Panc1 (cell line): ENCODE results near the gene SCRN1. TPM values are rescaled to one million over a fixed set of nuclear protein-coding genes. Genes with fewer than 3 reads are reported as not detected.

Experiments used
- ATAC-seq: fragments of 200-7000 bp; cut with Tn5 transposase; 2 replicates; pipeline ENCODE4 v1.9.1; 2020; ENCODE audit warnings: mild to moderate bottlenecking, moderate library complexity
- BruUV-seq: library from RNA; stranded (reverse); fragments of 400-500 nt; replicated peaks from 2 replicates; lab custom pipeline; 2021; lab: Mats Ljungman, UMichigan
- CTCF ChIA-PET: fragments of 300-600 bp; sonication (Branson Sonifier 250); formaldehyde crosslinking; loops from one replicate; lab custom pipeline; 2022; ENCODE audit warnings: antibody characterized with exemption; lab: Charles Lee
- POLR2A ChIA-PET: fragments of 300-600 bp; sonication (Branson Sonifier 250); formaldehyde crosslinking; loops from one replicate; lab custom pipeline; 2022; ENCODE audit warnings: antibody characterized with exemption; lab: Charles Lee
- DNase-seq: peaks from one replicate; pipeline ENCODE4 v3.0.0-alpha.2; 2010; ENCODE audit warnings: low read depth, low spot score
- H3K27ac ChIP-seq: 2 replicates; pipeline ENCODE4 v1.5.1; 2011; ENCODE audit warnings: mild to moderate bottlenecking, low read length, inconsistent platforms
- H3K27me3 ChIP-seq: fragments of 200-500 bp; sonication (Bioruptor generic); 2 replicates; pipeline ENCODE4 v1.6.0; 2014; ENCODE audit warnings: low read length, inconsistent platforms; ENCODE audit not compliant: control insufficient read depth, insufficient read depth
- H3K36me3 ChIP-seq: fragments of 200-500 bp; sonication (Bioruptor generic); 2 replicates; pipeline ENCODE4 v1.5.1; 2014; ENCODE audit warnings: inconsistent platforms, mild to moderate bottlenecking, low read length, moderate library complexity; ENCODE audit not compliant: control insufficient read depth, insufficient read depth
- H3K4me1 ChIP-seq: 2 replicates; pipeline ENCODE4 v1.5.1; 2011; ENCODE audit warnings: inconsistent platforms, mild to moderate bottlenecking, low read length, moderate library complexity; ENCODE audit not compliant: control insufficient read depth, insufficient read depth
- H3K4me3 ChIP-seq, 2 experiments: 2 replicates each; pipeline ENCODE4 v1.5.1; 2011 to 2012; ENCODE audit warnings: low read depth in 2 of 2, low read length in 2 of 2, mild to moderate bottlenecking in 2 of 2, inconsistent platforms in 1 of 2, moderate library complexity in 1 of 2
- H3K9me3 ChIP-seq: fragments of 200-500 bp; sonication (Bioruptor generic); 2 replicates; pipeline ENCODE4 v1.5.1; 2014; ENCODE audit warnings: low read depth, mild to moderate bottlenecking, inconsistent platforms, low read length, moderate library complexity; ENCODE audit not compliant: control insufficient read depth, insufficient read depth
- POLR2AphosphoS5 ChIP-seq: IDR thresholded peaks from 2 replicates; pipeline ENCODE4 v1.6.1; 2012; ENCODE audit warnings: mild to moderate bottlenecking, low read depth, low read length, moderate library complexity
- REST ChIP-seq, 2 experiments: IDR thresholded peaks; 2 replicates each; pipeline ENCODE4 v1.6.1; 2011 to 2012; ENCODE audit warnings: low read depth in 2 of 2, control low read depth in 1 of 2, low read length in 1 of 2, mild to moderate bottlenecking in 1 of 2, moderate library complexity in 1 of 2; ENCODE audit not compliant: insufficient read depth in 1 of 2
- SIN3A ChIP-seq: IDR thresholded peaks from 2 replicates; pipeline ENCODE4 v1.6.1; 2012; ENCODE audit warnings: low read depth, mild to moderate bottlenecking, low read length, moderate library complexity, borderline replicate concordance; ENCODE audit not compliant: insufficient read depth
- TCF7L2 ChIP-seq: IDR thresholded peaks from 2 replicates; pipeline ENCODE4 v1.6.1; 2011; ENCODE audit warnings: mild to moderate bottlenecking, low read depth, low read length, inconsistent platforms
- in situ Hi-C: cut with HindIII; loops from 2 replicates; pipeline ENCODE4 v1.10.0; 2016; ENCODE audit warnings: low sequenced_read_pairs, low pct_unique_long_range_greater_than_20kb
- intact Hi-C: fragments of 100-400 bp; cut with micrococcal nuclease; formaldehyde crosslinking; loops from one replicate; pipeline ENCODE4 v1.10.0; 2022; ENCODE audit not compliant: unreplicated experiment
- total RNA-seq: library from RNA; stranded (reverse); gene quantifications from one replicate; pipeline ENCODE4 v1.2.1, GENCODE V29; 2021; ENCODE audit not compliant: unreplicated experiment
- TF ChIP-seq, protein P1 (sequence below): fragments of 450-650 bp; IDR thresholded peaks from 2 replicates; pipeline ENCODE4 v1.5.1; 2017; ENCODE audit warnings: mild to moderate bottlenecking

SCRN1 gene
- total RNA-seq, 1 experiment from 2014 or later, result 189 TPM

- Histone ChIP-seq H3K4me1 (no peaks in the 10 kb centered on the region), H3K27me3 (peaks cover 2% of the 10 kb centered on the region; the same call in 1 of the 2 replicates), H3K36me3 (no peaks in the 10 kb centered on the region), H3K9me3 (no peaks in the 10 kb centered on the region), H3K4me3 (no peak overlapping the region), H3K27ac (no peak overlapping the region)
- ATAC-seq (no peak), DNase-seq (no peak)
- CTCF ChIA-PET, result interaction anchor here (2.0 kb wide), 1 partner anchor 42 kb away, joined by 10 read pairs; no protein-coding TSS in a partner anchor
- TF ChIP-seq TCF7L2 (no peak), POLR2AphosphoS5 (no peak), REST (IDR thresholded peaks at IDR 0.05; ENCODE audit: insufficient read depth in 1 of 2, low read depth in 2 of 2, low read length in 1 of 2) (no peak), SIN3A (no peak)
- TF ChIP-seq, protein P1, sequence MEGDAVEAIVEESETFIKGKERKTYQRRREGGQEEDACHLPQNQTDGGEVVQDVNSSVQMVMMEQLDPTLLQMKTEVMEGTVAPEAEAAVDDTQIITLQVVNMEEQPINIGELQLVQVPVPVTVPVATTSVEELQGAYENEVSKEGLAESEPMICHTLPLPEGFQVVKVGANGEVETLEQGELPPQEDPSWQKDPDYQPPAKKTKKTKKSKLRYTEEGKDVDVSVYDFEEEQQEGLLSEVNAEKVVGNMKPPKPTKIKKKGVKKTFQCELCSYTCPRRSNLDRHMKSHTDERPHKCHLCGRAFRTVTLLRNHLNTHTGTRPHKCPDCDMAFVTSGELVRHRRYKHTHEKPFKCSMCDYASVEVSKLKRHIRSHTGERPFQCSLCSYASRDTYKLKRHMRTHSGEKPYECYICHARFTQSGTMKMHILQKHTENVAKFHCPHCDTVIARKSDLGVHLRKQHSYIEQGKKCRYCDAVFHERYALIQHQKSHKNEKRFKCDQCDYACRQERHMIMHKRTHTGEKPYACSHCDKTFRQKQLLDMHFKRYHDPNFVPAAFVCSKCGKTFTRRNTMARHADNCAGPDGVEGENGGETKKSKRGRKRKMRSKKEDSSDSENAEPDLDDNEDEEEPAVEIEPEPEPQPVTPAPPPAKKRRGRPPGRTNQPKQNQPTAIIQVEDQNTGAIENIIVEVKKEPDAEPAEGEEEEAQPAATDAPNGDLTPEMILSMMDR, result no peak
- in situ Hi-C loops (no loop called here), intact Hi-C loops (loop anchor here (2.0 kb wide), 1 partner anchor 181 kb away; no protein-coding TSS in a partner anchor)
- no TSS peak for BruUV-seq
- POLR2A ChIA-PET, result no interaction called here
Measured at GRCh38 chr7:29879609-29880008, 110.0 kb downstream of the SCRN1 start.

- in situ Hi-C loops (no loop called here), intact Hi-C loops (loop anchor here (1.0 to 2.0 kb wide), 2 partner anchors 43 to 183 kb away; no protein-coding TSS in a partner anchor)
- no peaks in the 10 kb centered on the region for H3K9me3 ChIP-seq
- TF ChIP-seq, protein P1, result peak; percentile 74
- no peak for TF ChIP-seq SIN3A
- ChIA-PET CTCF (interaction anchor here (1.6 to 2.0 kb wide), 2 partner anchors 44 to 183 kb away, joined by 9 to 10 read pairs; no protein-coding TSS in a partner anchor), POLR2A (no interaction called here)
- peaks cover 4% of the 10 kb centered on the region; the same call in 1 of the 2 replicates for H3K27me3 ChIP-seq
- no peak overlapping the region for H3K4me3 ChIP-seq
- H3K36me3 ChIP-seq, result no peaks in the 10 kb centered on the region
- peak; percentile 73 for ATAC-seq
- peak; percentile 15 for DNase-seq
- no peaks in the 10 kb centered on the region for H3K4me1 ChIP-seq
- no TSS peak for BruUV-seq
- no peak overlapping the region for H3K27ac ChIP-seq
Measured at GRCh38 chr7:29878081-29878688, 111.4 kb downstream of the SCRN1 start.
